B cell (primary cell): ENCODE results near the gene CD2. TPM values are rescaled to one million over a fixed set of nuclear protein-coding genes. Genes with fewer than 3 reads are reported as not detected.

Experiments
- polyA plus RNA-seq: library from polyadenylated mRNA; depleted of rRNA; stranded (reverse); fragments of >200 nt; gene quantifications from 2 replicates; pipeline ENCODE4 v1.2.3, GENCODE V29; 2012
- total RNA-seq, 2 donors: library from RNA; stranded (reverse); fragments of 120-200 nt in 1 of 2; gene quantifications; 1 replicate in 1 of 2; 2 replicates in 1 of 2; pipeline versions ENCODE4 v1.2.3 to v1.2.4, GENCODE V29; 2013 to 2022

CD2 gene
- total and polyA plus RNA-seq, 2 donors (not counting 1 experiment from before 2014, with no cell fraction given) = 0.52 to 0.74 TPM

Other genes starting within 250 kb of the CD2 start
- 47.1 and 47.6 TPM in 2 replicates for gene CD58, start 183.4 kb upstream of the CD2 start, total RNA-seq
- gene CD58, start 183.4 kb upstream of the CD2 start, polyA plus RNA-seq = 8.4 and 12.3 TPM in 2 replicates
- gene IGSF3, start 86.7 kb upstream of the CD2 start, total RNA-seq = 0.36 and 0.49 TPM in 2 replicates
- not detected in 2 replicates for gene IGSF3, start 86.7 kb upstream of the CD2 start, polyA plus RNA-seq
- gene PTGFRN, start 155.5 kb downstream of the CD2 start, total RNA-seq = 0.10 and 0.17 TPM in 2 replicates
- not detected in 2 replicates for gene PTGFRN, start 155.5 kb downstream of the CD2 start, polyA plus RNA-seq
- 0.75 TPM in 1 of 2 replicates, not detected in the other for gene CD101, start 247.3 kb downstream of the CD2 start, total RNA-seq
- 0.19 and 0.46 TPM in 2 replicates for gene CD101, start 247.3 kb downstream of the CD2 start, polyA plus RNA-seq